Astrocyte of the hippocampus (primary cell): ENCODE measurements around the gene ATP8B4.
"Not testable (repeated sequence)": the region's sequence is repeated elsewhere in the genome, so short reads cannot be mapped to it uniquely, and the experiment has no call there.

ENCODE experiments used
- DNase-seq: peaks from one replicate; pipeline ENCODE4 v3.0.0; 2011; ENCODE audit warnings: low read depth, low spot score

The ATP8B4 gene

DNA sequence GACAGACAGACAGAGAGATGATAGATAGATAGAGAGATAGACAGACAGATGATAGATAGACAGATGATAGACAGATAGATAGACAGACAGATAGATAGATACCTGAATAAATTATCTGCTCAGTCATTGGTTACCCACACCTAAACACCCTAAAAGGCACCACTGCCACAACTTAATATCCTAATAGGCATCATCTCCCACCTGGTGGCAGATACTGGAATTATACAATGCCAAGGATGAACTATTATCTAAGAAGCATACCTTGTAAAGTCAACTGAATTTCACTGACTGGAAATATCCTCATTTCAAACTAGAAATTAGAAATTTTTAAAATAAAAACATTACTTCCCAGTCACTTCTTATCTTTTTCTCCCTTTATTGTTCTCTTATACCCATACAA lies 19.4 kb upstream of the ATP8B4 start:
- DNase-seq = no peak

DNA sequence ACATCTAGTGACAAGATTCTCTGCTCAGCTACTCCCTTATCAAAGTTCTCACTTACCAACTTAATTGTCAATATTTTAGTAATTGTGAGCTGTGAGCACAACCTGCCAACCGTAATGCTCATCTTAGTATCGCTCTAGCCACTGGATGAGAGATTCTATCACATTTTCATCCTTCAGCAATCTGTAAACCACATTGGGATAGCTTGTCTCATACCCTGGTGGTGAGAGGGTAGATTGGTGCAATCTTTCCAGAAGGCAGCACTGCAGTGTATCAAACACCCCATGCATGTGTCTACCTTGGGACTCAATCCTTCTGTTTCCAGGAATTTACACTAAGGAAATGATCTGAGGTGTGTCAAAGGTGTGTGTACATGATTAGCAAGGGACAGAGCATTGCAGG lies 18.9 kb upstream of the ATP8B4 start:
- no peak for DNase-seq

DNA sequence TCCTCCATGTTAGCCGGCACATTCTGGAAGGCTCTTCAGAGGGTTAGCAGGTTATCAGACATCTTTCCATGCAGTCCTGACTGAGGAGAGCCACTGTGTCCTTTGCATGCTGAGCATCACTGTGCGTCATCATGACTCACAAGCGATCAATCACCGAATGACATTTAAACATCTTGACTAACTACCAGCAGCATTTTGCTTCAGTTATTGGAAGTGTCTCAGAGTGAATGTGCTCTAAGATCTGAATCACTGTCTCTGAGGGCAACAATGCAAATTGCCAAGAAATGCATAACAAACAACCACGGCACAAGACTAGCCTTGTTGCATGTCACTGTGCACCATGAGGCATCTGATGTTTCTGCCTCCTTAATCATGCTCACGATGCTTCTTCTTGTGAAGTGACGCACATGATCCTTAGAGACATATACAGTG lies 18.3 kb upstream of the ATP8B4 start:
- DNase-seq = peak; percentile 75

DNA sequence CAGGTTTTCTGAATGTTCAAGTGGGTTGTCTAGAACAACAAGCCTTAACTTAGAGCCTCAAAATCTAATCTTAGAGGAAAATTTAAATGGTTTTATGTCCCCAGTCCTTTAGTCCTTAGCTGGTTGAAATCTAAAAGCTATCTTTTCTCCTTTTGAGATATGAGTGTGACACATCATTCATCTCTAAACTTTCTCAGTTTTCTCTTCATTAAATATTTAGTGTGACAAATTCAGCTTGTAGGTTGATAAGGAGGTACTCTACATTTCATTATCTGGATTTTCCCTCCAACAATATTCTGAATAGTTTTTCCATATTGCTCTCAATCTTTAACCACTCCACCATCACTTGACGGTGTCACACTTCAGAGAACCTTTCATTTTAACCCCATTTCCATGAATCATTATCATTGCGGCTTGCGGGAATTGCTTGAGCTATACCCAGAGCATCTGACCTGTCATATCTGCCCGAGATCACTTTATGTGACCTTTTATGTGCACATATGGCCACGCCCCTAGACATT lies 16.1 kb upstream of the ATP8B4 start:
- no peak for DNase-seq

DNA sequence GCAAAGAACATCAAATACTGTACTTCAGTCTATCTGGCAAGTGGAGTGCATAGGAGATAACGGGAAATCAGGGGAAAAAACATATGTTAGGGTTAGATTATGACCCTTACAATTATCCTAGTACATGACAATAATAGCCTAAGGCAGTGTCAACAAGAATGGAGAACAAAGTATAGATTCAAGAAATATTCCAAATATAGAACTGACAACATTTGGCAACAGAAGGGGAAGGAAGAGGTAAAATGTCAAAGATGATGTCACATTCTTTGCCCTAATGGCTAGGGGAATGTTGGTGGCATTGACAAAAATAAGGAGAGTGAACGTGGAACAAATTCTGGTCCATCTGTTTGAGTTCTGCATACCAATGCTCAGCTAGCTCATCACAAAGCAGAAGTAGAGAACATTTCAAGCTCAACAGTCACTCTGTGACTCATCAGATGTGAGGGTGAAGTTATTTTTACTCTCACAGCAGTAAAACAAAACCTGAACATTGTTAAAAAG lies 15.5 kb upstream of the ATP8B4 start:
- peak; percentile 61 for DNase-seq

DNA sequence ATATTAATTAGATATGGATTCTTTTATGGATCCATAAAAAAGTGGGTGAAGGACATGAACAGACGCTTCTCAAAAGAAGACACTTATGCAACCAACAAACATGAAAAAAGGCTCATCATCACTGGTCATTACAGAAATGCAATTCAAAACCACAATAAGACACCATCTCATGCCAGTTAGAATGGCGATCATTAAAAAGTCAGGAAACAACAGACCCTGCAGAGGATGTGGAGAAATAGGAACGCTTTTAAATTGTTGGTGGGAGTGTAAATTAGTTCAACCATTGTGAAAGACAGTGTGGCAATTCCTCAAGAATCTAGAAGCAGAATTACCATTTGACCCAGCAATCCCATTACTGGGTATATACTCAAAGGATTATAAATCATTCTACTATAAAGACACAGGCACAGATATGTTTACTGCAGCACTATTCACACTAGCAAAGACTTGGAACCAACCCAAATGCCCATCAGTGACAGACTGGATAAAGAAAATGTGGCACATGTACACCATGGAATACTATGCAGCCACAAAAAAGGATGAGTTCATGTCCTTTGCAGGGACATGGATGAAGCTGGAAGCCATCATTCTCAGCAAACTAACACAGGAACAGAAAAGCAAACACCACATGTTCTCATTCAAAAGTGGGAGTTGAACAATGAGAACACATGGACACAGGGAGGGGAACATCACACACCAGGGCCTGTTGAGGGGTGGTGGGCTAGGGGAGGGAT lies 13.4 kb upstream of the ATP8B4 start:
- DNase-seq = not testable (repeated sequence)

DNA sequence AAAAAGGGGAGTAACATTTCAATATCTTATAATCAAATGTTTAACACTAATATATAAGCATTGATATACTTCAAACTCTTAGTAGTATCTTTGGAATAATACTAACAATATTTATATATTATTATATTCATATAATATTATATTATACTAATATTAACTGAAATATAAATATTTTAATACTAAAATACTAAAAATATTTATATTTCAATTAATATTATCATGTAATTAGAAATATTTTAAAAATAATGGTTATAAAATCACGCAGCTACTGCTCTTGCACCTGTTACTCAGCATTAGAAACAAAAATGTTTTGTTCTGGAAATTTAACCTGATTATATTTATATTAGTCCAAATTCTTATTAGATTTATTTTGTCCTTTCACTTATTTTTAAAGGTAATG lies 12.6 kb upstream of the ATP8B4 start:
- no peak for DNase-seq

DNA sequence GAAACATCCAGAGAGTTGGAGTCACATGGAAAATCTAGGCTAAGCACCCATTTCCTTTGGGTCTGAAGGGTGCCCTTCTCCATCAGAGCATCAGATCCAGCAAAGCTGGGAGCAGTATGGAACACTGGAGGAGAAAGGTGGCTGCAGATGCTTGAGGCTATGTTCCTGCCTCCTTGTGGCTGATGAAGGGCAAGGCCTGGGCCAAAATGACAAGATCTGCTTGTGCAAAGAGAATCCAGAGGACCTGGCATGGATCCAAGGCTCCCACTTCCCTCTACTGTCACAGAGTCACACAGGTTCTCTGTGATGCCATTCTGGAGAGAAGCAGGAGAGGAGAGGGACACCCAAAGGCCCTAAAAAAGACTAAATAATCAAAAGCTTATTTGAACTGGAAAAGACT lies 9.2 kb upstream of the ATP8B4 start:
- no peak for DNase-seq

DNA sequence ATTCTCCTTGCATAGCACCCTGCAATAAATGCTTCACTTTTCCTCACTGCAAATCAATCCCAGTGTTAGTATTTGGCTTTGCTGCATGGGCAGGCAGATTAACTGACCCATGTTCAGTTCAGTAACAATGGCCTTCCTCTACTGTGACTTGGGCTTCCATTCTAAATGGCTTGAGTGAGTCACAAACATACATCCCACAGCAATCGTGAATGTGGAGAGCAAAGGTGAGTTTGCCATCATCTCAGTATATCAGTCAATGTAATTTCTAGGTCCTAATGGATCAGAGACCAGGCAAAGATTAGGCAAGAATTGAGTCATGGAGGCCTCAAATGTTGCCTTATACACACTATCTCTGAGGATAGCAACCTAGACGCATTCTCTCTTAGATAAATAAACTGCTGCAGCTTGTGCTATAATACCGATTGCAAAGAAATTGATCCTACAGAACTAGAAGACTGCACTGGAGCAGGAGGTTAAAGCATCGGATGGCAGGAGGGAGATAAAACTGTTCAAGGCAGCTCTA lies 8.3 kb upstream of the ATP8B4 start:
- no peak for DNase-seq

DNA sequence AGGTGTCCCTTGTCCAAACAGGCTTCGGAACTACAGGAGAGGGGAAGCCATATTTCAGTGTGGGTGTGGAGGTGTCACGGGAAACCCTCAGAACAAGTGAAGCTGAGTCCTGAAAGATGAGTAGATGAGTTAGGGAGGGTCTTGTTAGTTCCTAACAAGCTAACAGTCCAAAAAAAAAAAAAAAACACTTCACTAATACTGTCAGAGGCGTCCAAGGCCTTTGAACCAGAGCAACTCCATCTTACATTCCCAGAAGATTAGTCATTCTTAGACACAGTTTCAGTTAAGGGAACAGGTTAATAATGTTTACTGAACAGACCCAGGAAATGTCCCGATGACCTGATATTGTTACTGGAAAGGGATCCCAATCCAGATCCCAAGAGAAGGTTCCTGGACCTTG lies 7.0 kb upstream of the ATP8B4 start:
- DNase-seq = no peak

DNA sequence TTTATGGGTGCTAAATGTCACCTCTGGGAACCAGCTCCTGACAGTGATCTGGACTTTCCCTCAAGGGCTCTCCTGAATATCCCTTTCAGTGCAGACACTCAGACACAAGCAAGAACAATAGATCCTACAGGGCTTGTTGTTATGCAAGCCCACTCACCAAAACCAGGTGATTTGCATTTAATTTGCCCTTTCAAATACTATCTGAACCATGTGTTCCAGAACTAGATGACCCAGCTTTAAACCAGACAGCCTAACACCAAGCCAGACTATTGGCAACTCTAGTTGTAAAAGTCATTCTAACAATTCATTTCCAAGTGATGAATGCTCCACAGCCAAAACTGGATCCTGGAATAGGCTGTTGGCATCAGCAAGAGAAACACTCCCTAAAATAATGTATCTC lies 5.6 kb upstream of the ATP8B4 start:
- no peak for DNase-seq

DNA sequence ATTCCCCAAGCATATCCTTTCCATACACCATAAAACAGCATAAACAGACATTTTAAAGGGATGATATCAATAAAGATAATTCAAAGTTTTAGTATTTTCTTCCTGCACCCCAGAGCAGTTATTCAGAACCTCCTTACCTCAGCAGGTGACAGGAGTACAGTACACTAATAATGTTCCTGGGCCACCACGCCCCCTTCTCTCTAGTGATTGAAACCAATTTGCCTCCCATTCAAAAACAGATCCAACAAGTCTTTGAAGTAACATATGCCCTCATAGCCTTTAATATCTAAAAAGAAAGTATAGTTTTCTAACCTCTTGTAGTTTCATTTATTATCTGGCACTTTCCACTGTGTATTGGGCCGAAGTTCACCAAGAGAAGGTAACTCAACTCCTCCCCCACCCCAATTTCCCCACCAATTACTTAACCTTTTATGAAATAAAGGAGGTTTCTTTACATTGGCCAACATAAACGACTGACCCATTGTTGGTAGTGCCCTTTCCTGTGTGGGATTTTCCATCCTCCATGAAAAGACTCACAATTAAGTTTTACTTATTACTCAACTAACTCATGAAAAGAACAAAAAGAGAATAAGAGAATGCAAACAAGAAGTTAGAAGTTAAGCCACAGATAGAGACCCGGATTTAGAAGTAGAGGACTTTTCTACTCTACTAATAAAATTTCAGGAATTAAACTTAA lies 5.0 kb upstream of the ATP8B4 start:
- DNase-seq = no peak

DNA sequence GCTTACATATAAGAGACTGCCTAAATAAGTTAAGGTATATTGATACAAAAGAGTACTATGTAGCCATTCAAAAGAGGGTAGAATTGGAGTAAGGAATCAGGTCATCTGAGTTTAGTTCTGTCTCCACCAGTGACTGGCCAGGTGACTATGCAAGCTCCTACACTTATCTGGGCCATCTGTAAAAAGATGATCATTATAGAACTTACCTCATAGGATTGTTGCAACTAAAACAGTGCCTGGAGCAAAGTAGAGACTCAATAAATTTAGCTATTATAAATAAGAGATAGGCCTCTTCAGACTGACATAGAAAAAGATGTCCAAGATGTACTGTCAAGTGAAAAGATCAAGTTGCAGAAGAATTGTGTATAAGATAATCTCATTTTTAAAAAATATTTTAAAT lies 1.7 kb upstream of the ATP8B4 start:
- DNase-seq = no peak

DNA sequence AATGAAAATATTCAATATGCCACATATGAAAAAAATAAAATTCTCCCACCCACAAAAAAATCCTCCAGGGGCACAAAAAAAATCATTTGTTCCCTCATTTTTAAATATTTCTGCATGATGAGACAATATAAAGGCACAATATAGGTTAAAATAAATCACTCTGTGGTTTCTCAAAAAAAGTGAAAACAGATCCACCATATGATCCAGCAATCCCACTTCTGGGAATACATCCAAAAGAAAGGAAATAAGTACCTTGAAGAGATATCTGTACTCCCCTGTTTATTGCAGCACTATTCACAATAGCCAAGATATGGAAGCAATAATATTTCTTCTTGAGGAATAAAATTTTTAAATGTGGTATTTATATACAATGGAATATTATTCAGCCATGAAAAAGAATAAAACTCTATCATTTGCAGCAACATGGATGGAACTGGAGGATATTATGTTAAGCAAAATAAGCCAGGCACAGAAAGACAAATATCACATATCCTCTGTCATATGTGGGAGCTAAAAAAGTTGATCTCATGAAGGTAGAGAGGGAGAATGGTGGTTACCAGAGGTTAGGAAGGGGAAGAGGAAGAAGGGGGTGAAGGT lies 1.5 kb downstream of the ATP8B4 start:
- no peak for DNase-seq

DNA sequence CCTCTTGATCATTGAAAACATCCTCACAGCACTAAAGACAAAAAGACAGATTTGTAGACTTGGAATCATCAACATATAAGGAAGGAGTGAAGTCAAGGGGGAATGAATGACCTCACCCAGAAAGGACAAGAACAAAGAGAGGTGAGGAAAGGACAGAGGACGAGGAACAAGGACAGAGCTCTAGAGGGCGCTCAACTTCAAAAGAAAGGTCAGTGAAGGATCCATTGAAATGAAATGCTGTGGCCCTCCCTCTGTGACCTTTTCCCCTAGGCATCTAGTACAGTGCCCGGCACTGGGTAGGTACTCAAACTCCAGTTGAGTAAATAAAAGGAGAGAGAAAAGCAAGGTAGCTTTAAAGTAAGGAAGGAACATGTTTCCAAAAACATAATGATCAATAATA lies 2.6 kb downstream of the ATP8B4 start:
- DNase-seq = no peak

DNA sequence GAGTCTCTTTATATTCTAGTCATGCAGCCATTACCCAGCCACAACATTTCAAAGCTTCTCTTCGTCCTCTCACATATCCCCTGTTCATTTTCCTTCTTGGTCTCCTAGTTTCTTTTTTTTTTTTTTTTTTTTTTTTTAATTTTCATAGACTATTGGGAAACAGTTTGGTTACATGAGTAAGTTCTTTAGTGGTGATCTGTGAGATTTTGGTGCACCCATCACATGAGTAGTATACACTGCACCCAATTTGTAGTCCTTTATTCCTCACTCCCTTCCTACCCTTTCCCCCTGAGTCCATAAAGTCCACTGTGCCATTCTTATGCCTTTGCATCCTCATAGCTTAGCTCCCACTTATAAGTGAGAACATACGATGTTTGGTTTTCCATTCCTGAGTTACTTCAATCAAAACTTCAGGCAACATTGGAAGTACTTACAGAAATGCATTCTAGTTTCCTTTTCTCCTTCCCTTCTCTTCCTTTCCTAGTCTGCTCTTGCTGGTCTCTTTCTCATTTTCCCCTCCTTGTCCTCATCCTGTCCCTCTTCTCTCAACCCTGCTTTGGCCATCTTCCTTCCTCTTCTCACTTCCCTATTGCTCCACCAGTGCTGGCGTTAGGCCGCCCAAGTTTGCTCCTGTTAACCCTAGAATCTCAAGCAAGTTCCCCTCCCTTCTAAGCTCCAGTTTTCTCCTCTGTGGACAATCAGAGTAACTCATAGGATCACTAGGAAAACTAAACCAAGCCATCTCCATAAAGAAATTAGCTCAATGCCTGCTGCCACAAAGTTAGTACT lies 4.8 kb downstream of the ATP8B4 start:
- no peak for DNase-seq

DNA sequence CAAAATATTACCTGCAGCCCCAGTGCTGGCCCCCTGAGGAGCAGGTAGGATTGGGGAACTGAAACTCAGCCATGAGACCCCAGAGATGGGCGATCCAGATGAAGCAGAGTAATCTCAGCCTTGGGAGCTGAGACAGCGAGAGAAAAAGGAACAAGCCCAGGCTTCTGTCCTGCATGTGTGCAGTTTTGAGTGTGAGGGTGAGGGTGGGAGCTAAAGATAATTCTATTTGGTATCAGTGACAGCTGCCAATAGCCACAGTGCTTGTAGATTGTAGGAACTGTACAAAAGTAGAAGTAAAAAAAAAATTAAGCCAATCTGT lies 5.9 kb downstream of the ATP8B4 start:
- no peak for DNase-seq

DNA sequence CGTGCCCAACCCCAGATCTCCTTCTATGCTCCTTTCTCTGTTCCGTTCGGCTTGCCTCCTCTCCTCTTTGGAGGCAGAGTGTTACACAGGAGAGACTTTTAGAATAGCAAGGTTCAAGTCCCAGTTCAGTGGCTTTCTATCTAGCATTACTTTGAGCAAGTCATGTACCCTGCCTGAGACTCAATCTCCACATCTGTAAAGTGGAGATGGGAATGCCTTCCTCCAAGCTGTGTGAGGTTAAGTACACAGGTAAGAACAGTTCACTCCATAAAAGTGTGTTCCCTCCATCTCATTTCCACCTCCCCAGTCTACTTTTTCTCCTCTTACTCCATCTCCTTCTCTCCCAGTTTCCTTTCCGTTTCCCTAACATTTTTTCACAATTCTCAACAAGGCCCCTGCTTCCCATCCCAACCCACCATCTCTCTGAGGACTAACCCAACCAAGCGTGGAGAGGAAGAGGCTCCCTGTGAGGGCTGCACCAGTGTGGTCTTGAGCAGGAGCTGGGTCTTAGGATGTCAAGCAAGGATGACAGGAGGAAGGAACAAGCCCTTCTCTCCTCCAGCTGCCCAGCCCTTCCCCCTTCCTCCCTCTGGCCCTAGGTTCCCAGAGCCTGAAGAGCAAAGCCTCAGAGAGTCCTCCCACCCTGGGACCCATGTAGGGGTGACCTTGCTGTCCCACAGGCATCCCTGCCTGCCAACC lies 6.4 kb downstream of the ATP8B4 start:
- DNase-seq = no peak

DNA sequence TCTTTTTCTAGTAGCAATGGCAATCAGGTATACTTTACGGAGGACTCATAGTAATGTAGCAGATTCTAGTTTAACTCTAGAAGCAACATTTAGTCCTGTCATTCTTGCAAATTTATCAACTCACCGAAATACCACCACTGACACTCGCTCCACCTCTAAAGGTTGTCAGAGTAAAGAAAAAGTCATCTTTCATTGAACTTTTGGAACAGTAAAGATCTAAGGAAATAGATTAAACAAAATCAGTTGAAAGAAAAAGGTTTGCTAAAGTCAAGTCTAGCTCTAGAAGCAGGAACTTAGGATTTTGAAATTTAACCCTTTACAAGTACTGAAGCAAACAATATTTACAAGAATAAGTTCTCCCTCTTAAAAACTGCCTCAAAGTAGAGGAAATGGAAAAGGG lies 8.7 kb downstream of the ATP8B4 start:
- no peak for DNase-seq

DNA sequence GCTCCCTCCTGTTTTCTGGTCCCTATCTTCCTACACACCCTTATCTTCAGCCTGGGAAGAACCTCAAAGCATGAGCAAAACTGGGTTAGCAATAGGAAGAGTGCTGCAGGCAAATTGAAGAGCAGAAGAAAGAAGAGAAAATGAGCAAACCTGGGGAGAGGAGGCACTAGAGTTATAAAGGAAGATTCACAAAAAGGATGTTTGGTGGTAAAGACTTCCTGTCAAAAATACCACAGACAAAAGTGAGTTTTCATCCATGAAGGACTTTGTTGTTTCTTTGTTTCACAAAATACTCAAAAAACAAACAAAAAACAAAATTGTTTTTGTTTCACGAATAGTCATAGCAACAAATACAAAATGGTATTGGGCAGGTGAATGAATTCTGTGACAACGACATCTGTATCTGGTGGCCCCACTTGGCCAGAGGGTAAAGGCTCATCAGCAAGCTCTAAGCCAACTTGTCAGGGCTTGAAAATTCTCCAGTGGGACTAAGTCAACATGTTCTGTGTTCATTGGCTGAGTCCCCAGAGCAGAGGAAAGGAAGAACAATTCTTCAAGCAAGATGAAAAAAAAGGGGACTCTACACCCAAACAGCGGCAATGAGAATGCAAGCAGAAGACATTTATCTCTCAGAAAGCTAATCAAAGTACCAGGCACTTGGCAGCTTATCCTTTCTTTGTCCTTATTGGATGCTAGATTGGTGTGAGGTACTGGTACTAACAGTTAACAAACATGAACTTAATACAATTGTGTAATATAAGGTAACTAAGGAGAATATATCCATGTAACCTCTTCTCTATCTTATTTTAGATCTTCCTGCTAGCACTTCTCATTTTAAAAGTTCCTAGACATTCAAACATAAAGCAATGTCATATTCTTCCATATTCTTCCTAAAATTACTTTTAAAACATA lies 9.7 kb downstream of the ATP8B4 start:
- peak; percentile 52 for DNase-seq
